NCI-H2196 treated with DMSO at 0.1 percent for 48 hours (cell line): Measurements from ENCODE around the gene RFPL3.
"Not testable (repeated sequence)": the region's sequence is repeated elsewhere in the genome, so short reads cannot be mapped to it uniquely, and the experiment has no call there.

Source experiments
- DNase-seq: peaks from one replicate; lab custom pipeline; 2025; ENCODE audit not compliant: unreplicated experiment; lab: John Stamatoyannopoulos, UW

Gene RFPL3

DNA sequence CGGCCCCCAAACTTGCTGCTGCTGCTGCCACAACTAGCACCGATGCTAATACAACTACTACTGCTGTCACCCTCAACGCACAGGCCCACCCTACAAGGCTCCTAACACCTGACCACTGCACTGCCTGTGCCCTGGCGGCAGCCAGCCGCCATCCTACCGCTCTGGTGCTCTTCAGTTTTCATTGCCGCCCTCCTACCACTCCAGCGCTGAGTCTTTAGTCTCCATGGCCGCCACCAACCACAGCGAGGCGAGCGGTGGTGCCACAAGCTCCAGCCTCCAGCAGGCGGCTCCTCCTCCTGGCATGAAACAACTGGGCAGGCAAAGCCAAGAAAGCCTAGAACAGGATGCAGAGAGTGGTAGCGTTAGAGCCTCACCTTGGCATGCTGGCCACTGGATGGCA, 5.0 kb upstream of the RFPL3 start:
- no peak for DNase-seq

DNA sequence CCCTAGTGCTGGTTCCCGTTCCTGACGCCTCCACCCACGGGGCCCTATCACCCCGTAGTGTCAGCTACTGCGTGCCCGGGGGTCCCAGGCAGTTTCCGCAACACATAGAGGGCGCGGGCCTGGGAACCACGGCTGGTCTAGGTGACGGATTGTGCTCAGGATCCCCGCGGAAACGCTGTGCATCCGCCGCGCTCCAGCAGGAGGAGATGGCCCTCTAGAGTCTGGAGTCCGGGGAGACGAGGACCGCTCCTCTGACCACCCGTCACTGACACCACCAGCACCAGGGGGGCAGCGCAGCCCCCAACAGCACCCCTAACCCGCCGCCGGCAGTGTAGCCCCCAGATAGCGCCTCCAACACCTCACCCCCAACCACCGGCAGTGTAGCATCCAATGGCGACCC, 4.4 kb upstream of the RFPL3 start:
- DNase-seq = no peak

DNA sequence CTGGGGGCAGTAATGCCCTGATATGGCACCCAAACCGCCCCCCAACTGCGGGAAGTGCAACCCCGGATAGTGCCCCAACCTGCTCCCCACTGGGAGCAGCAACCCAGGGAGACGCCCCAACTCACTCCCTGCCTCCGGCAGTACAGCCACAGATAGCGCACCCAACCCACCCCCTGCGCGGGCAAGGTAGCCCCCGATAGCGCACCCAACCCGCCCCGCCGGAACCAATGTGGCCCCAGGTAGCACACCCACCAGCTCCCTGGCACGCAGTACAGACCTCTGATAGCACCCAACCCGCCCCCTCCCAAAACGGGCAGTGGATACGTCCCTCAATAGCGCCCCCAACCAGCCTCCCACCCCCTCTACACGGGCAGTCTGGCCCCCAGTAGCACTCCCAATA, 3.8 kb upstream of the RFPL3 start:
- DNase-seq = no peak

DNA sequence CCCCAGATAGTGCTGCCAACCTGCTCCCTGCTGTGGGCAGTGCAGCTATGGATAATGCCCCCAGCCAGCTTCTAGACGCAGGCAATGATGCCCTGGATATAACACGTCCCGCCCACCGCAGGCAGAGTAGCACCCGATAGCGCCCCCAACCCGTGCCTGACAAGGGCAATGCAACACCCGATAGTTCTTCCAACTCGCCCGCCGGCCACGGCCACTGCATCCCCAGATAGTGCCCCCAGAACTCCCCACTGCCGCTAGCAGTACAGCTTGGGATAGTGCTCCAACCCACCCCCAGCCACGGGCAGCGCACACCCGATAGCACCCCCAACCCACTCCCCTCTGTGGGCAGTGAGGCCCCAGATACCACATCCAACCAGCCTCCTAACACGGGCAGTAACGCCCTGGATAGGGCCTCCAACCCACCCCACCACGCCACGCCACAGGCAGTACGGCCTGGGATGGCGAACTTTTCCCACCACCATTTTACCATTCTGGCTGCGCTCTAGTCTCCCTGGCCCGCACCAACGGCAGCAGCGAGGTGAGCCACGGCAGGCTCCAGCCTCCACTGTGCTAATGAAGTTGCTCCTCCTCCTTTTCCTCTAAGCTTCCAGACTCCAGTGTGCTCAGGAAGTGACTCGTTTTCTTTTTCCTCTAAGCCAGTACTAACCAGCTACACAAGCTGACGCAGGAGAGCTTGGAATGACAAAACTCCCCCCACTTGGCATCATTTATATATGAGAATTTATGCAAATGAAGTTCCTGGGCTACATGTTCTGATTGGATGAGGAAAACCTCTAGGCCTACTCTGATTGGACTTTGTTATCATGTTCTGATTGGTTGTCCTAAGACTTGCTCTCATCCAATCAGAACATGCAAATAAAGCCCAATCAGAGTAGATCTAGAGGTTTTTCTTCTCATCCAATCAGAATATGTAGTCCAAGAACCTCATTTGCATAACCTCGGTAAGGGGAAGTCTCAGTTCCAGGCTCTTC, 3.0 kb upstream of the RFPL3 start:
- no peak for DNase-seq

DNA sequence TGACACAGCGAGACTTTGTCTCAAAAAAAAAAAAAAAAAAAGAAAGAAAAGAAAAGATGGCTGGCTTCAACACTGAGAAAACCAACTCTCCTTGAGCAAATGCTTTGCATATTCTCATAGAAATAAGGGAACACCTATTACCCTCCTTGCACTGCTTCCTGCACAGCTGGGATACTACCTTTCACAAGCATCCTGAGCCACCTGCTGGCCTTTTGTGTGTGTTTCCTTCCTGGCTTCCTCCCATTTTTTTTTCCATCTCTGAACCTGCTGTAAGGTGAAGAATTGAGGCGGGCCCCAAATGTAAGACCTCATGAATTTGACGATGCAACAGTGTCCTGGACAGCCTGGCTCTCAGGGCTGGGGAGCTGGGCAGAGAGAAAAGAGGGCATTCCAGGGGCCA, 1.9 kb upstream of the RFPL3 start:
- DNase-seq = no peak

DNA sequence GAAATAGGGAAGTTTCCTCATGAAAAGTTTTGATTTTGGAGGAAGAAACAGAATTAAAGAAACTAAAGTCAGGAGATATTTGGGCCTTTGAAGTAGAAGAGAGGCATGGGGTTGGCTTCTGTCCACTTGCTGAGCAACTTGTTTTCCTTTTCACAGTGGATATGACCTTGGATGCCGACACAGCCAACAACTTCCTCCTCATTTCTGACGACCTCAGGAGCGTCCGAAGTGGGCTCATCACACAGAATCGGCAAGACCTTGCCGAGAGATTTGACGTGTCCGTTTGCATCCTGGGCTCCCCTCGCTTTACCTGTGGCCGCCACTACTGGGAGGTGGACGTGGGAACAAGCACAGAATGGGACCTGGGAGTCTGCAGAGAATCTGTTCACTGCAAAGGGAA, 2.4 kb downstream of the RFPL3 start:
- DNase-seq = not testable (repeated sequence)

DNA sequence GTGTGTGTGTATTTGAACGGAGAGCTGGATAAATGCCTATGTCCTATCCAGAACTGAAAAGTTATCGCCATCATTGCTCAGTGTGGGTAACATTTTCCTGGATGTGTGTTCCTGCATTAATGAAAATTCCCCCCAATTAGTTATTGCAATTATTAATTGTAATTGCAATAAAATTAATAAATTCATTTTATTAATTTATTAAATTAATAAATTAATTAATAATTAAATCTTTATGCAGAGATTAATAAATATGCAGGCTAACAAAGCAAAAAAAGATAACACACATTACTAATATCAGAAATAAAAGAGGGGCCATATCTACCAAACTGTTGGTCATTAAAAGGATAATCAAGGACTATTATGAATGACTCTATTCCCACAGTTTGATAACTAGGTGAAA, 3.6 kb downstream of the RFPL3 start:
- DNase-seq = no peak

DNA sequence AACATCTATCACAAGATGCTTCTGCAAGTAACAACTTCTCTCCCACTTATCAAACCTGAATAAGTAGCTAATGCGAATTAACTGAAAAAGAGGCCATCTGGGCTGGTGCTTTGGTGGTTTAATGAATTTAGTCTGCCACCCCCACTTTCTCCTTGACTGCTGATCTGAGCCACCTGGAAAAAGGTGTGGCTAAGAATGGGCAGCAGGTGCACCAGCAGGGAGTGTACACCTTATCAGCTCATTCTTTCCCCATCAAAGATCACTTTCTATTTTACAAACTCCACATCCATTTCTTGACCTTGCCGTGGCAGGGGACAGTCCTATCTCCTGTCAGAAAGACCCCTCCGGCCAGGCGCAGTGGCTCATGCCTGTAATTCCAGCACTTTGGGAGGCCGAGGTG, 6.5 kb downstream of the RFPL3 start:
- no peak for DNase-seq

DNA sequence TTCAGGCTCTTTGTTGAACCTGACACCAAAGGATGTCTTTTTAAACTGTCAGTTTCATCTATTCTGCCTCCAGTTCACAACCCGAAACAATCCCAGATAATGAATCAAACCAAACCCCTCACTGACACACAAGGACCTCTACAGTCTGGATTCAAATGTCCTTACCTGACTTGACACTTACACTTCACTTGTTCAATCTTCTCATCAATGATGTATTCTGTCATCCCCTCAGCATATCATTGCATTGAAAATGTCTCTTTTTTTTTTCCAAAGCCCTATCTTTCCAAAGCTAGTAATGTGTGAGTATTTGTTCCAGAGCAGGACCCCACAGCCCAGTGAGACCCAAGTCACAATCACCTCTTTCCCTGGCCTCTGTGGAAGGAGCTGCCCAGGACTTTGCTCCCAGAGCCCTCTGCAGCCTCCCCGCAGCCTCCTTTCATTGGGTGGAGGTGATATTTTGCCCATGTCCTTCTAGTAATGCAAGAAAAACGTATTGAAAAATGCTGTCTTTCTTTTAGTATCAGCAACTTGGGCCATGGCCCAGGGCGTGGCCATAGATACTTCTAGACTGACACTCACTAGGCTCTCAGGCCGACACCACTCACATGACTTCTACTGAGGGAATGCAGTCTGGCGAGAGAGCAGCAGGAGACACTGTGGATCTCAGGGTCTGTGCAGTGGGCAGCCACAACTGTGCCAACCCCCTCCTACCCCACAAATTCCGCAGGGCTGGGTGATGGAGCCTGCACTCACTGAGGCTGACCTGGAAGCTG, 18.2 kb downstream of the RFPL3 start:
- no peak for DNase-seq

DNA sequence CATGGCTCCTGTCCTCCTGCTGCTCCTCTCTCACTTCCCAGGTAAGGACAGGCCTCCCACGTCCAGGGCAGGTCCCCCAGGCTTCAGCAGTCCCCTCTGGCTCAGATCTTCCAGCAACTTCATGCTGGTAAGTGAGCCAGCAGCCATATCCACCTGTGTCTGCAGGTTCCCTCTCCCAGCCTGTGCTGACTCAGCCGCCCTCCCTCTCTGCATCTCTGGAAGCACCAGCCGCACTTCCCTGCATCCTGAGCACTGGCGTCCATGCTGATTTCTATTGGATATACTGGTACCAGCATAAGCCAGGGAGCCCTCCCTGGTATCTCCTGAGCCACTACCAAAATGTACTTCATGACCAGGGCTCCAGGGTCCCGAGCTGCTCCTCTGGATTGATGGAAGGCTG, 19.0 kb downstream of the RFPL3 start:
- DNase-seq = no peak

DNA sequence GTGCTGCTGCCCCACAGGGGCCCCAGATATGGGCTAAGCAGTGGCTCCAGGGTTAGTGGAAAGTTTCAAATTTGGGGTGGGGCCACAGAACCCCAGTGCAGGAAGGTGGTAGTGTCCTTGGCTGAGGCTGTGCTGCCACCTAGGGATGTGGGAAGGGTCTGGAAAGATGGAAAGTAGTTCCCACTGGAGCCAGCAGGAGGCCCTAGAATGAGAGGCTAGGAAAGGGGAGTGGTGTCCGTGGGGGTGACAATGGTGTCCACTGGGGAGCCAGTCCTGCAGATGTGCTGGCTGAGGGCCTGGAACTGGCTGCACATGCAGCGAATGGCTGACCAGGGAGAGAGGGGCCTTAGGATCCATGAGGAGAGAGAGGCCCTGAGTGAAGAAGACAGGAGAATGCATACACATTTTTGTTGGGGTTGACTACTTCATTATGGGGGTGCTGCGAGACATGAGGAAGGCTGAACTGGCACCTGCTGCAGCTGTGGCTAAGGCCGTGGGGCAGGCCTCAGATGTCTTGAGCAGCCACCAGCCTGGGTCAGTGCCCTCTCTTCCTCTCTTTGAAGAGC, 21.1 kb downstream of the RFPL3 start:
- no peak for DNase-seq

DNA sequence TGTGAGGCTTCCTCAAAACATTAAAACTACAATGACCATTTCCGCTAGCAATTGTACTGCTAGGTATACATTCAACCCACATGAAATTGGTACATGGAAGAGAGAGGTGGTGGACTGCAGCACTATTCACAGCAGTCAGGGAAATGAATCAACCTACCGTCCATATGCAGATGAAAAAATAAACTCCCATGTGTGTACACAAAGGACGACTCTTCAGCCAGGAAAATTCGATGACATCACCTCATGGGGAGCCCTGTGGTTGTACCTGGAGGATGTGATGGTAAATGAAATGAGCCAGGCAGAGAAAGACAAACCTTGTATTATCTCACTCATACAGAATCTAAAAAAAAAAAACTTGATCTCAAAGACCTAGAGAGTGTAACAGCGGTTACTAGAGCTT, 23.3 kb downstream of the RFPL3 start:
- no peak for DNase-seq

DNA sequence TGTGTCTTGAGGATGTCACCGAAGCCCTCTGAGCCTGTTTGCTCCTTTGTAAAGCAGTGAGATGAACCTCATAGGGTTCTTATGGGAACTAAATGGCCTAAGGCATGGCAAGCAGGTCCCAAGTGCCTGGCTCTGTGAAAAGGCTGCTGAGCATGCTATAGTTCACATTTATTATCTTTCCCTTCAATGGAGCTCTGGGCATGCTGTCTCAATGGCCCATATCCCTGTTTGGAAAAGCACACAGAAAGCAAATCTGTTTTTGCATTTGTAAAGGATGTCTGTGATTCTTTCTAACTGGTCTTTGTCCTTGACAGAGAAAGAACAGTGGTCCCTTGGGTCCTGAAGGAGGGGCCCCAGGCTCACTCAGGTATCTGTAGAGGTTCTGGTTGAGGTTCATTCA, 28.0 kb downstream of the RFPL3 start:
- DNase-seq = no peak

DNA sequence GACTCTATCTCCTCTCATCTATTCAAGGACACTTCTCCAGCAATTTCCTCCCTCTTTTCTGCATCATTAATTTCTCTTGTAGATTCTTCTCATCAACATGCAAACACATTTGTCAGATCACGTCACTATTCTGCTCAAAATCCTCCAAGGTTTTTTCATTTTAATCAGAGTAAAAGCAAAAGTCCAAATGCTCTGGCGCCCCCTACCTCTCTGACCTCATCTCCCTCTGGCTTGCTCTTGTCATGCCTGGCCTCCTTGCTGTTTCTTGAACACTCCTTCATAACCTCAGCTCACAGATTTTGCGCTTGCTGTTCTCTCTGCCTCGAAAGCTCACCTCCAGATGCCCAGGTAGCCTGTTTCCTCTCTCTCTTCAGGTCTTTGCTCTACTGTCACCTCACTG, 32.0 kb downstream of the RFPL3 start:
- no peak for DNase-seq

DNA sequence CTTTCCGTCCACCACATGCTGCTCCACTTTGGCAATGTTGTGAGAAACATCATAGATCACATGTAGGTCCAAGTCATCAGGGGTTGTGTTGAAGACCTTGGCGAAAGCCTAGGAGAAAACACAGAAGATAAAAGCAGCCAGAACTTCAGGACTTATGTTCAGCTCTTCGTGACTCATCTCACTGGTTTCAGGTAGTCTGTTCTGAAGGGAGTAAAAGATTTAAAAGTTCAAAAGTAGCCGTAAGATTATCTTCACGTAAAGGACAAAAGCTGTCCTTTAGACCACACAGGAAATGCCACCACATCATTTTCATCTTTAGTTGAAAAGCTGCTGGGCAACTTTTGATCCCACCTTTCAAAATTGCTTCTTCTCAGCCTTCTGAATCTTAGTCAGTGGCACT, 37.4 kb downstream of the RFPL3 start:
- no peak for DNase-seq

DNA sequence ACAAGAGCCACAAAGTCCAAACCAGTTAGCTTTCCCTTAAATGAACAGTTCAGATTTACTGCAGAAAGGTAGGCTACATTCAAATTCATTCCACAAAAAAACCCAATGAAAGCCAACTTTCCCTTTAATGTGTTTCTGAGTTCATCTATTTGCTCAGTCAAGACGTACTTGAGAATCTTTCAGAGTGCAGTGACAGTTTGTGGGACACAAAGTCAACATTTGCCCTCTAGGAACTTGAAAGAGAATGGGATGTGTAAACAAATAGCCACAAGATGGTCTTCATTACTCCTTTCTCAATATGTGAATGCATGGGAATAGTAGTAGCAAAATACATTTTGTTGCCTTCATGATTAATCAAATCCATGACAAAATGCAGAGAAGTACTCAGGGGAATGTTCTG, 38.6 kb downstream of the RFPL3 start:
- no peak for DNase-seq

DNA sequence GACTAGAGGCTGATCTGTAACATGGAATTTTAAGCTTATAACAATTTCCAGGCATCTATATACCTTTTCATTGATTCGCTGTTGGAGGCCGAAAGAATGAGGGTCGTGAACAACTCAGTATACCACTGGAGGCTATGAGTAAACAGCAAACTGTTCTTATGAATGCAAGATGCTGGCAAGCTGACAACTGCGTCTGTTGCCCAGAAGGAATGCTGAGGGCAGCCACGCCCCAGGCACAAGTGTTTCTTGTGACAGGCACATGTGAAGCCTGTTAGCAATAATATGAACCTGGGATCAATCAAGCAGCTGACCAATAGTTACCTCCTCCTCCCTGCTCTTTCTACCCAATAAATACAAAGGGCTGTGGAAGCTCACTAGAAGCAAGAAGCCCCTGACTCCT, 39.1 kb downstream of the RFPL3 start:
- no peak for DNase-seq

DNA sequence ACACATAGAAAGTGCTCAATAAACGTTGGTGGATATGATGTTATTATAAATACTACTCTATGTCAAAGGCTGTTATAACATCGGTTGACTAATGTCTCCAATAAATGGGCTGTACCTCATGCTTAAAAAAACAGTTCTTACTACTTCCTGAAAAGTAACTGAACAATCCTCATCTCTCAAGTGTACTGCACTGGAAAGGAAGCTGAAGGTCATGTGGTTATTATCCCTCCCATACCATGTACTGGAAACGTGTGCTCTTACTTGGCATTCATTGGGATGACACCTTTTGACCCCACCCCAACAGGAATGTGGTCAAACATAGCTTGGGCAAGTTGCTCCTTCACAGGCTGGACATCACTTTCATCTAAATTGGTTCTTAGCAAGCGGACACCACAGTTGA, 43.8 kb downstream of the RFPL3 start:
- no peak for DNase-seq

DNA sequence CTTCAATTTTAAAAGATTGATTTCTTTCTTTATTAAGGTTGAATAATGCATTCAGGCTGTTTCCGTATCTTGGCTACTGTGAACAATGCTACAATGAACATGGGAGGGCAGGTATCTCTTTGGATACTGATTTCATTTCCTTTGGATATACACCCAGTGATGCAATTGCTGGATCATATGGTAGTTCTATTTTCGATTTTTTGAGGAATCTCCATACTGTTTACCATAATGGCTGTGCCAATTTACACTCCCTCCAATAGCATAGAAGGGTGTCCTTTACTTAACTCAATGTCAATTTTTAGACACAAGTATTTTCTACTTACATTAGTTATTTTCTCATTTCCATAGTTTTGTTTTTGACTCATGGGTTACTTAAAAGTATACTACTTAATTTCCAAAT, 46.4 kb downstream of the RFPL3 start:
- DNase-seq = no peak

DNA sequence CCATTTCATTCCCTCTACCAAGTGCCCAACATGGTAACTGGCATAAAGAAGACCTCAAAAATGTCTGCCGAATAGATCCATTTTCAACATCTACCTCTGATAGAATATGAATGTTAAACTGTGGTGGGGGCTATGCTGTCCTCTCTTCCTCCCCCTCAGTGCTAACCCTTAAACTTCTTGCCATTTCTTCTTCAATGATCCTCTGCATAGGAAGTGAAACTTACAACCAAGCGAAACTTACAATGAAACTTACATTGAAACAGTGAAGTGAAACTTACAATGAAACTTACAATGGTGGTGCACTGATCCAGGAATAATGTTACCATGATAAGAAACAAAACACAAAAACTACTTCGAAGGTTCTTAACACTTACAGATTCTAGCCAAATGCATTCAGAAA, 49.6 kb downstream of the RFPL3 start:
- no peak for DNase-seq

DNA sequence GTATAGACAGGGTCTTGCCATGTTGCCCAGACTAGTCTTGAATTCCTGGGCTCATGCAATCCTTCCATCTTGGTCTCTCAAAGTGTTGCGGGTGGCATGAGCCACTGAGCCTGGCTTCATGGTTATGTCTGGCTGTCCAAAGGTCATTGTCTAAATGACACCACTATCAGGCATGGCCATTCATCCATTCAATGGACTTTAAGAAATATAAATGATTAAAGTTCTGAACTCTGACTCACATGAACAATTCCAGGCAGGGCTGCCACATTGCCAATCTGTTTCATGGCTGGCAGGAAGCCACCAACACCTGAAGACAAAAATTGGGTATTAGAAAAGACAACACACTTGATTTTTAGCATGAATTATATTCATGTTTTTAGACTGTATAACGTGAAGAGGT, 50.3 kb downstream of the RFPL3 start:
- DNase-seq = no peak

DNA sequence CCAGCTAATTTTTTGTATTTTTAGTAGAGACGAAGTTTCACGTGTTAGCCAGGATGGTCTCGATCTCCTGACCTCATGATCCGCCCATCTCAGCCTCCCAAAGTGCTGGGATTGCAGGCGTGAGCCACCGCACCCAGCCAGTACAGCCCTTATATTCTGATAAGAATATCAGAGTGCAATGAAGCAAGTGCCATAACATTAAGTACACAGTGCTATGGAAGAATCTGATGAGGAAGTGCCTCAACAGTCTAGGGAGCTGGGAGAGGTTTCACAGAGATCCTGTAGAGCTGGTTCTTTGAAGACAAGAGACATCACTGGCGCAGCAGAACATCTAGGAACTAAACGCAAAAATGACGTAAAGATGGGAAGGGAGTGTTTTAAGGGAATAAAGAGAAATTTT, 52.3 kb downstream of the RFPL3 start:
- no peak for DNase-seq
